OCI-LY1 (cell line): Measurements from ENCODE around the gene APPBP2.

Experiments
- CTCF ChIP-seq: fragments of 200-600 bp; sonication (generic), shearing (Covaris generic); IDR thresholded peaks from 2 replicates; pipeline ENCODE4 v1.5.1; 2017; ENCODE audit warnings: mild to moderate bottlenecking, antibody characterized with exemption, low read length, moderate library complexity, mixed read lengths
- EZH2 ChIP-seq: fragments of 200-600 bp; sonication (generic), shearing (Covaris generic); IDR thresholded peaks from 2 replicates; pipeline ENCODE4 v1.8.0; 2017; ENCODE audit warnings: borderline replicate concordance, mixed run types, mild to moderate bottlenecking, antibody characterized with exemption, low read length, moderate library complexity, mixed read lengths

- TF ChIP-seq CTCF: no peak
- TF ChIP-seq EZH2: no peak
Observed at GRCh38 chr17:60481604-60482003, 44.4 kb downstream of the APPBP2 start.
